ENCODE results near the gene CAMTA1.
A peak's percentile ranks its signal among the peaks of the same experiment; 100 is the strongest.

CAMTA1 gene

GRCh38 chr1:7177438-7178146 lies 392.3 kb downstream of the CAMTA1 start:
- DNase-seq: no peak

GRCh38 chr1:7178336-7178735 lies 393.1 kb downstream of the CAMTA1 start:
- no peak for DNase-seq

GRCh38 chr1:7178741-7179140 lies 393.5 kb downstream of the CAMTA1 start:
- DNase-seq: no peak

- DNase-seq: no peak
These were observed 400.5 kb downstream of the CAMTA1 start for GRCh38 chr1:7185721-7186120.

- no peak for DNase-seq
These were observed 401.3 kb downstream of the CAMTA1 start for GRCh38 chr1:7186382-7187111.

- DNase-seq: no peak
These were observed 401.8 kb downstream of the CAMTA1 start for GRCh38 chr1:7187112-7187493.

GRCh38 chr1:7190261-7190660 lies 405.0 kb downstream of the CAMTA1 start:
- DNase-seq: no peak

GRCh38 chr1:7192453-7192852 lies 407.2 kb downstream of the CAMTA1 start:
- DNase-seq: no peak

- no peak for DNase-seq
These were observed 411.0 kb downstream of the CAMTA1 start for GRCh38 chr1:7196036-7196911.

GRCh38 chr1:7198664-7199063 lies 413.4 kb downstream of the CAMTA1 start:
- no peak for DNase-seq

GRCh38 chr1:7199077-7199779 lies 414.0 kb downstream of the CAMTA1 start:
- DNase-seq: no peak

- DNase-seq: peak; percentile 19 to 44
These were observed 422.8 kb downstream of the CAMTA1 start for GRCh38 chr1:7207875-7208646.

GRCh38 chr1:7208647-7209180 lies 423.5 kb downstream of the CAMTA1 start:
- no peak for DNase-seq

- no peak for DNase-seq
These were observed 424.1 kb downstream of the CAMTA1 start for GRCh38 chr1:7209336-7209735.

- peak in 1 of 2 experiments; percentile 22 for DNase-seq
These were observed 433.1 kb downstream of the CAMTA1 start for GRCh38 chr1:7218210-7218832.

GRCh38 chr1:7219031-7219430 lies 433.8 kb downstream of the CAMTA1 start:
- DNase-seq: no peak

- DNase-seq: no peak
These were observed 434.8 kb downstream of the CAMTA1 start for GRCh38 chr1:7220007-7220406.

- DNase-seq: no peak
These were observed 435.5 kb downstream of the CAMTA1 start for GRCh38 chr1:7220712-7221252.

GRCh38 chr1:7221826-7222694 lies 436.8 kb downstream of the CAMTA1 start:
- DNase-seq: no peak

GRCh38 chr1:7222695-7223015 lies 437.4 kb downstream of the CAMTA1 start:
- no peak for DNase-seq

Measured in NCI-H1930 (cell line).